Neural progenitor cell (in vitro differentiated cells): ENCODE measurements around the gene HCFC1.

Experiments used
- CTCF ChIP-seq: fragments of 200-600 bp; sonication (generic); IDR thresholded peaks from 2 replicates; pipeline ENCODE4 v1.5.1; 2017; ENCODE audit warnings: antibody characterized with exemption, mild to moderate bottlenecking
- EZH2 ChIP-seq: fragments of 200-600 bp; sonication (generic); IDR thresholded peaks from 2 replicates; pipeline ENCODE4 v1.6.1; 2017; ENCODE audit warnings: antibody characterized with exemption, mild to moderate bottlenecking, moderate library complexity

GRCh38 chrX:153959649-153960048 is 12.0 kb downstream of the HCFC1 start:
- TF ChIP-seq CTCF (no peak), EZH2 (no peak)
